Prostate gland (tissue), 2 donors: ENCODE data around the gene CAPN11. TPM values are rescaled to one million over a fixed set of nuclear protein-coding genes. Genes with fewer than 3 reads are reported as not detected.

Source experiments
- DNase-seq: peaks from one replicate; pipeline ENCODE4 v3.0.0-alpha.2; 2019; ENCODE audit warnings: low spot score
- H3K27ac ChIP-seq, 2 donors: fragments of 200-600 bp; sonication (generic); 2 replicates each; pipeline ENCODE4 v1.5.1; 2017 to 2019
- H3K27me3 ChIP-seq: fragments of 200-600 bp; sonication (generic); replicated peaks from 2 replicates; pipeline ENCODE4 v1.5.1; 2019; ENCODE audit not compliant: insufficient read depth
- H3K36me3 ChIP-seq, 2 donors: fragments of 200-600 bp; sonication (generic); 1 replicate in 1 of 2; 2 replicates in 1 of 2; pipeline versions ENCODE4 v1.5.1 to v1.8.1; 2017 to 2019
- H3K4me1 ChIP-seq: fragments of 200-600 bp; sonication (generic); replicated peaks from 2 replicates; pipeline ENCODE4 v1.5.1; 2019
- H3K4me3 ChIP-seq, 2 donors: fragments of 200-600 bp; sonication (generic); 2 replicates each; pipeline ENCODE4 v1.5.1; 2017 to 2019
- H3K9me3 ChIP-seq: fragments of 200-600 bp; sonication (generic); 2 replicates; pipeline ENCODE4 v1.5.1; 2017
- CTCF ChIP-seq, 4 experiments: fragments of 200-600 bp in 2 of 4; fragments of 450-650 bp in 2 of 4; sonication (generic) in 2 of 4; IDR thresholded peaks; 1 replicate in 3 of 4; 2 replicates in 1 of 4; pipeline ENCODE4 v1.5.1; 2016 to 2019; ENCODE audit warnings: antibody characterized with exemption in 4 of 4, mild to moderate bottlenecking in 2 of 4, moderate library complexity in 2 of 4
- POLR2A ChIP-seq: fragments of 450-650 bp; IDR thresholded peaks from one replicate; pipeline ENCODE4 v1.6.1; 2016; ENCODE audit warnings: antibody characterized with exemption, mild to moderate bottlenecking
- POLR2AphosphoS5 ChIP-seq: sonication (generic); formaldehyde crosslinking; IDR thresholded peaks from one replicate; pipeline ENCODE4 v1.6.1; 2017; ENCODE audit warnings: antibody characterized with exemption
- WGBS: methylation state at CpG from one replicate; pipeline ENCODE4 v1.1.5; 2018; 5-methylcytosine and 5-hydroxymethylcytosine counted together
- intact Hi-C: fragments of 100-400 bp; cut with DNase I; formaldehyde crosslinking; loops from one replicate; pipeline ENCODE4 v1.14.2; 2022
- total RNA-seq, 2 donors: library from RNA; depleted of rRNA; stranded (reverse); fragments of >200 nt; gene quantifications; one replicate each; pipeline ENCODE4 v1.1.0, GENCODE V29; 2016

CAPN11 gene
- total RNA-seq, 2 donors from 2014 or later = 5.9 TPM; not detected in 1

- 69% methylated on average over 16 of the region's 16 CpGs for WGBS
Measured at GRCh38 chr6:44217332-44218143, 58.9 kb downstream of the CAPN11 start.

GRCh38 chr6:44219053-44219814 is 60.6 kb downstream of the CAPN11 start:
- H3K4me1 ChIP-seq = peaks cover 17% of the 10 kb centered on the region

More at GRCh38 chr6:44217332-44218143, 58.9 kb downstream of the CAPN11 start:
- TF ChIP-seq POLR2AphosphoS5 (no peak), POLR2A (no peak), CTCF (IDR thresholded peaks at IDR 0.05) (no peak)
- H3K27ac ChIP-seq = no peak overlapping the region
- H3K27me3 ChIP-seq = no peaks in the 10 kb centered on the region
- no peak overlapping the region for H3K4me3 ChIP-seq
- H3K9me3 ChIP-seq = no peaks in the 10 kb centered on the region
- DNase-seq = no peak
- no peaks in the 10 kb centered on the region for H3K36me3 ChIP-seq
- H3K4me1 ChIP-seq = peaks cover 14% of the 10 kb centered on the region
- intact Hi-C loops = loop anchor here (2.0 kb wide), 1 partner anchor 19 kb away; no protein-coding TSS in a partner anchor

GRCh38 chr6:44219815-44220784 is 61.5 kb downstream of the CAPN11 start:
- intact Hi-C loops = loop anchor here (2.0 kb wide), 1 partner anchor 17 kb away; no protein-coding TSS in a partner anchor
- Histone ChIP-seq H3K9me3 (no peaks in the 10 kb centered on the region), H3K36me3 (no peaks in the 10 kb centered on the region), H3K4me1 (peaks cover 17% of the 10 kb centered on the region), H3K27me3 (no peaks in the 10 kb centered on the region), H3K4me3 (peak overlapping the region; percentile 21 to 39), H3K27ac (peak overlapping the region; percentile 78 to 89)
- DNase-seq = no peak
- no peak for TF ChIP-seq POLR2AphosphoS5
- 65% methylated on average over 27 of the region's 28 CpGs for WGBS

More at GRCh38 chr6:44219053-44219814, 60.6 kb downstream of the CAPN11 start:
- no peaks in the 10 kb centered on the region for H3K36me3 ChIP-seq
- peak; percentile 31 for TF ChIP-seq POLR2AphosphoS5
- TF ChIP-seq POLR2A = peak; percentile 56
- peak in 2 of 4 experiments; percentile 6 to 7 for TF ChIP-seq CTCF (IDR thresholded peaks at IDR 0.05)
- WGBS = 8% methylated on average over 12 of the region's 45 CpGs
- DNase-seq = peak; percentile 54
- intact Hi-C loops = loop anchor here (2.0 kb wide), 1 partner anchor 18 kb away; no protein-coding TSS in a partner anchor
- H3K4me3 ChIP-seq = peak overlapping the region; percentile 21 to 39
- H3K27me3 ChIP-seq = no peaks in the 10 kb centered on the region
- H3K9me3 ChIP-seq = no peaks in the 10 kb centered on the region
- H3K27ac ChIP-seq = peak overlapping the region; percentile 35 to 70

GRCh38 chr6:44220913-44221290 is 62.3 kb downstream of the CAPN11 start:
- Histone ChIP-seq H3K9me3 (no peaks in the 10 kb centered on the region), H3K4me1 (peaks cover 17% of the 10 kb centered on the region), H3K36me3 (no peaks in the 10 kb centered on the region), H3K4me3 (no peak overlapping the region), H3K27ac (peak overlapping the region; percentile 78 to 89), H3K27me3 (no peaks in the 10 kb centered on the region)
- no peak for TF ChIP-seq CTCF (IDR thresholded peaks at IDR 0.05)
- no peak for TF ChIP-seq POLR2A
- no peak for TF ChIP-seq POLR2AphosphoS5
- no peak for DNase-seq
- intact Hi-C loops = no loop called here
- WGBS = 87% methylated on average over 4 of the region's 4 CpGs
